GM12872 (cell line): ENCODE data around the gene SUCLG2.

Experiments used
- CTCF ChIP-seq: IDR thresholded peaks from 3 replicates; pipeline ENCODE4 v1.5.1; 2011; ENCODE audit warnings: low read depth, mild to moderate bottlenecking, low read length, moderate library complexity; ENCODE audit not compliant: insufficient read depth

SUCLG2 gene

GRCh38 chr3:67468511-67468910, 185.9 kb downstream of the SUCLG2 start:
- no peak for TF ChIP-seq CTCF

GRCh38 chr3:67463656-67464055, 190.8 kb downstream of the SUCLG2 start:
- TF ChIP-seq CTCF: no peak

- no peak for TF ChIP-seq CTCF
Measured at GRCh38 chr3:67462187-67462586, 192.2 kb downstream of the SUCLG2 start.

DNA sequence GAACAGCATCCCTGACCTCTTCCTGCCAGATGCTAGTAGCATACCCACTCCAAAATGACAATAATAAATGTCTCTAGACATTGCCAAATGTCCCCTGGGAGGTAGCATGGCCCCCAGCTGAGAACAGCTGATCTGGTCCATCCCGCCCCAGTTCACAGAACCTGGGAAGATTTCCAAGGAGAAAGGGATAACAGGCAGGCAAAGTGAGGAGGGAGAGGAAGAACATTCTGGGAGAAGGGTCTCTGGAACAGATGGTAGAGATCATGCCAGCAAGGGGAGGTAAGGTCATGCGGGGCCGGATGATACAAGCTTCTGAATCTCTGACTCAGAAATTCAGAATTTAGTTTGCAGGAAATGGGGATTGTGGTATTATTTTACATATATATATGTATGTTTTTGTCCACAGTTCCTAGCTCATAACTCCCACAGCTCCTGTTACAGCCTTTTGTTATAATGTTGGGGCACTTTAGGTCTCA, 192.7 kb downstream of the SUCLG2 start:
- no peak for TF ChIP-seq CTCF

DNA sequence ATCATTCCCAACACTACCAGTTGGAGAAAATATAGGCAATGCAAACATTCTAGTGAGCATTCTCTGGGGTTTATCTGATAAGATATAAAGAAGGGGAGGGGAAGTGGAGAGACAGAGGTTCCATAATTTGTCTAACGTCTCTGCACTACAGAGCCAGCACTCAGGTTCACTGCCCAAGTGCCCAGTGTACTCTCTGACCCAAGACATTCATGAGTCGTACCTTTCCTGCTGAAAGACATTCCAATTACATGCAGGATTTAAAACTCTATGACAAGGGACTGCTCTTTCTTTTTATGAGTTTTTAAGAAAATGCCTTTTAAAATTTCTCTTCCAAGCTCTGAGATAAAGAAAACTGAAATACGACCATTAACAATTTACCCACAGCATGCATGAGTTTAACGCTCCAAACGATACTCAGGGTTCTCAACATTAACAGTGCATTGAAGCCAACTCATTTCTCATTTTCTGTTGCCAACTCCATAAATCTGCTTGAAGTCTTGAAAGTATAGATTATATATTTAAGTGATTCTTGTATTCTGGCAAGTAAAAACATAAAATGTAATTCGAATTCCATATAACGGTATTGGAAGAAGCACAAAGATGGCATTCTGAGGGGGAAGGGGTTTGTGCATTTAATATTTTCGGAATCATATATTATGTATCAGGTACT, 193.4 kb downstream of the SUCLG2 start:
- TF ChIP-seq CTCF: no peak

- TF ChIP-seq CTCF: no peak
Measured at GRCh38 chr3:67459796-67460195, 194.6 kb downstream of the SUCLG2 start.

DNA sequence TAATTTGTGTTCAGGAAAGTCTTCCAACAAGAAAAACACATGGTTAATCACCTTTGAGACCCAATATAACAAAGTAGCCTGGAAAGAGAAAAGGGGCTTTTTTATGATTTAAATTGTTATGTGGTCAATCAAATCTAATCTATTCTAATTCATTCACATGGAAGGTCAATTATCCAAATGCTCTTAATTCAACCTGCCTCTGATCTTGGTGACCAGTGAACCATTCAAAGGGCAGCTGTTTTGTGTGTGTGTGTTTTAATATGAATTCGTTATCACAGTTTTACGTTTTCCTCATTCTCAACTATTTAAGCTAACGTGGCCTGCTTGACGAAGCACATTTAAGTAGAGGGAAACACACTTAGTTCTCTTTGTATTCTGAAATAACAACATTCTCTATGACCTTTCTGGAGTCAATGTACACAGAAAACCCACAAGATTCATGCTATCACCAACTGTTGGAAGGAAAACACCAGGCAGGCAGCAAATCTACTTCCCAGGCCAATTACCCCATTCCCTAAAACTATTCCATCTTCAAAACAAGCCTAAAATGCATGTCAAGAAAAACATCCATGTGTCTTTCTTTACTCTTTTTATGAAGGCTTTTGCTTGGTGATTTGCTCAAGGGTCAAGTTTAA, 195.4 kb downstream of the SUCLG2 start:
- no peak for TF ChIP-seq CTCF
